22Rv1 (cell line): ENCODE data around the gene PGAM2.

Experiments used
- H3K27ac ChIP-seq: fragments of 450-650 bp; 2 replicates; pipeline ENCODE4 v1.5.1; 2017
- CTCF ChIP-seq: fragments of 450-650 bp; IDR thresholded peaks from 2 replicates; pipeline ENCODE4 v1.5.1; 2017; ENCODE audit warnings: mild to moderate bottlenecking
- ZFX ChIP-seq: fragments of 450-650 bp; IDR thresholded peaks from 2 replicates; pipeline ENCODE4 v1.6.1; 2017; ENCODE audit warnings: antibody characterized with exemption, borderline replicate concordance

PGAM2 gene

DNA sequence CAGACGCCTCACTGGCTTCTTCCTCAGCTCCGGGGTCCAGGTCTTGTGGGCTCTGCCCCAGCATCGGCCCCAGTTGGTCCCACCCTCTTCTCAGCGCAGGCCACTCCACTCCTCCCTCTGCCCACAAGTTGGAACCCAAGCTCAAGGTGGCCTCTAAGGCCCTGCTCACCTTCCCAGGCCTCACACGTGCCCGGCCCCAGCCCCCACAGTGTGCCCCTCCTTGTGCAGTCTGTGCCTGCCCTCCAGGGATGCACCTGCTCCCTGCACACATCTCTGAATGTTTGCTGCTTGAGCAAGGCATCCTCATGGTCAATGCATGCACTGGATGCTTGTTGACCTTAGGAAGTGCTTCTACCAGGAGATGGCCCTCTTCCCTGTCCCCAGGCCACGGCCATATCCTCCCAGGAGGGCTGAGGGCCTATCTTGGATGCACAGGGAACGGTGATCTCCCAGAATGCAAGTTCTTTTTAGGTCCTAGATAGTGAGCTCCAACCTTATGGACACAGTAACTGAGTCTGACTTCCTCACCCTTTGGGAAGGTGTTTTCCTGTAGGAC lies 31.0 kb upstream of the PGAM2 start:
- no peak for TF ChIP-seq CTCF
- TF ChIP-seq ZFX, result no peak
- H3K27ac ChIP-seq, result no peak overlapping the region

- no peak overlapping the region for H3K27ac ChIP-seq
- TF ChIP-seq CTCF (no peak), ZFX (no peak)
Measured at GRCh38 chr7:44095781-44096180, 30.4 kb upstream of the PGAM2 start.

DNA sequence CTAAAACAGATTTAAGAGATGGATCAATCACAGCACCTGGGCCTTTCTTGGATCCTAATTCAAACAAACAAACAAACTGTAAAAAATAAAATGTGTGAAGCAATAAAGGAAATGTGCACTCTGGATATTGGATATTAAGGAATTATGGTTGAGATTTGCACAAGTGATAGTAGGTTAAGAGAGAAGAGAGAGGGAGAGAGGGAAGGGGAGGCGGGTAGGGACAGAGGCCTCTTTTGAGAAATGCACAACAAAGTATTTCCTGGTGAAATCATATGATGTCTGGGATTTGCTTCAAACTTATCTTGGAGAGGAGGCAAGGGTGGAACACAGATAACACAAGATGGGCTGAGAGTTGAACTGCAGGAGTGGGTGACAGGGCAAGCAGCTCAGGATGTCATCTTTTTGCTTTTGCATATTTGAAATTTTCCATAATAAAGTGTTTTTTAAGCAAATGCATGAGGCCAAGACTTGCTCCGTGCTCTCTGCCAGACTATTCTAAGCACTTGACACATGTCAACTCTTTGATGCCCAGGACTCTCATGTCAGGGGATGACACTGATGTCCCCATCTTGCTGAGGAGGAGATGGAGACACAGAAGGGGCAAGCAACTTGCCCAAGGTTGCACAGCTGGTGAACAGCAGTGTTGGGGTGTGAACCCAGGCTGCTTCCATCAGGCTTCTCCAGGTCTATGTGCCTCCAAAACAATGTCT lies 29.7 kb upstream of the PGAM2 start:
- TF ChIP-seq ZFX, result no peak
- TF ChIP-seq CTCF, result no peak
- no peak overlapping the region for H3K27ac ChIP-seq

GRCh38 chr7:44094365-44094764 lies 29.0 kb upstream of the PGAM2 start:
- no peak overlapping the region for H3K27ac ChIP-seq
- TF ChIP-seq CTCF (no peak), ZFX (no peak)

DNA sequence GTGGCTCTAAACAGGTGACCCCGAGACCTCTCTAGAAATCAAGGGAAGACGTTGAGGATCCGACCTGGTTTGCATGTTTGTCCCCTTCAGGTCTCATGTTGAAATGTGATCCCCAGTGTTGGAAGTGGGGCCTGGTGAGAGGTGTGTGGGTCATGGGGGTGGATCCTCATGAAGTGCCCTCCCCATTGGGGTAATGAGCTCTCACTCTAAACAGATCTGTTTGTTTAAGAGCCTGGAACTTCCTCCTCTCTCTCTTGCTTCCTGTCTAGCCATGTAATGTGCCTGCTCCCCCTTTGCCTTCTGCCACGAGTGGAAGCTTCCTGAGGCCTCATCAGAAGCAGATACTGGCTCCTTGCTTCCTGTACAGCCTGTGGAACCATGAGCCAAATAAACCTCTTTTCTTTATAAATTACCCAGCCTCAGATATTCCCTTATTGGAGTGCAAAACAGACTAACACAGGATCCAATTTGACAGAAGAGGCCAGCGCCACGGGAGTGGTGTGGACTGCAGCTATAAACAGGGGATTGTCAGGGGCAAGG lies 27.8 kb upstream of the PGAM2 start:
- no peak for TF ChIP-seq CTCF
- no peak for TF ChIP-seq ZFX

DNA sequence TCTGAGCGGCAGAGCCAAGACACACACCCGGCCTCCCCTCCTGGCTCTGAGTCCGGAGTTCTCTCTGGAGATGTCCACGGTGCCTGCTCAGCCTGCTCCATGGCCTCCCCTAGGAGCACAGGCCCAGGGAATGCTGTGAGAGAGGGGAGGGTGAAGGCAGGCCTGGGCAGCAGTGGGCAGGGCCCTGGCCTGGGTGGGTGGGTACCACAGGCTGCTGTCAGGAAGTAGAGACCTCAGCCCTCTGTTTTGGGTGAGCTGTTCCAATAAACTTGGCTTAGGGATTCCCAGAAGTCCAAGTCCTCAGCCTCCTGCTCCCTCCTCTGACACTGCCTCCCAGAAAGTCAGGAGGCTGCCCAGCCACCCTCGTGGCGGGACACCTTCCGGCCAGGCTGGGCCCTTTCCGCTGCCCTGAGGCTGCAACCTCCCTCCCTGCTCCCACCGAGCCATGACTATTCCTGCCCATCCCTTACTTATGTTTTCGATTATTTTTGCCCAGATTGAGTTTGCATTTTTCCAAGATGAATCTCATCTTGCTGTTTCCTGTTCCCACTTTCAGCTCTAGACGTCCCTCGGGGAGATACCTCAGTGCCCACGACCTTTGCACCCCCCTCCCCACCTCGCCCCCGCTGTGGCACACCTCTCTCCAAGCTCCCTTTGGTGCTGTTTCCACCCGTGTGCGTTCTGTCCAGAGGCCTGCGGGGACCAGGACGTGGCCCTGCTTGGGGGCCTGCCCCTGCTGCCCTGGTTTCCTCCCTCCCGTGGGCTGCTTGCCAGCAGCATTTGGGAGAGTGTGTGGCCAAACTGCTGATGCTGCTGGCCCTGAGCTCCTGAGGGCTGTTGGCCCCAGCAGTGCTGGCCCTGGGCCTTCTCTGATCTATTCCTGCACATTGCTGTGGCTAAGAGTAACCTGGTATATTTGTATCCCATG lies 22.8 kb upstream of the PGAM2 start:
- H3K27ac ChIP-seq, result no peak overlapping the region
- TF ChIP-seq ZFX (no peak), CTCF (no peak)

More for the DNA sequence above, 27.8 kb upstream of the PGAM2 start:
- H3K27ac ChIP-seq, result no peak overlapping the region

GRCh38 chr7:44086627-44087026 lies 21.3 kb upstream of the PGAM2 start:
- TF ChIP-seq ZFX (no peak), CTCF (no peak)
- H3K27ac ChIP-seq, result no peak overlapping the region
